ENCODE results near the gene EEFSEC. TPM values are rescaled to one million over a fixed set of nuclear protein-coding genes. Genes with fewer than 3 reads are reported as not detected.
A peak's percentile ranks its signal among the peaks of the same experiment; 100 is the strongest.

The EEFSEC gene
- total RNA-seq, 4 donors from 2014 or later: 11.5 to 18.7 (median 14.9) TPM

DNA sequence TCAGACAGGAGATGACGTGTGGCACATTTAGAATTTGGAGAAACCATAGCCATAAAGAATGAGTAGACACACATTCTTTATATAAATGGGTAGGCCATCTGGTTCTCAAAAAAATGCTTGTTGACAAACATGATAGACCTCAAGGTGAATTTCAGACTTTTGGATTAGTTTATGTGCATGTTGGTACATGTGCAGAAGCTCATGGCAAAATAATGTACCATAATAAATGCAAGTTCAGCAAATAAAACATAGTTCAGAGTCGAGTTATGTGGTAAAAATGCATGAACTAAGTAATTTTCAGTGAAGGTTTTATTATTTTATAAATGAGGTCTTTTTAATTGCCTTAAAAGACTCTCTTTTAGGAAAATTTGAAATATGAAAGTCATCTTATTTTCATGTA, 24.6 kb downstream of the EEFSEC start:
- no peak overlapping the region for H3K27ac ChIP-seq
- intact Hi-C loops (cut with DNase I): no loop called here
- H3K9me3 ChIP-seq: no peaks in the 10 kb centered on the region
- peak overlapping the region in 1 of 4 donors; percentile 16 for H3K4me3 ChIP-seq
- TF ChIP-seq POLR2A (IDR thresholded peaks at IDR 0.05): no peak
- TF ChIP-seq, protein P1, sequence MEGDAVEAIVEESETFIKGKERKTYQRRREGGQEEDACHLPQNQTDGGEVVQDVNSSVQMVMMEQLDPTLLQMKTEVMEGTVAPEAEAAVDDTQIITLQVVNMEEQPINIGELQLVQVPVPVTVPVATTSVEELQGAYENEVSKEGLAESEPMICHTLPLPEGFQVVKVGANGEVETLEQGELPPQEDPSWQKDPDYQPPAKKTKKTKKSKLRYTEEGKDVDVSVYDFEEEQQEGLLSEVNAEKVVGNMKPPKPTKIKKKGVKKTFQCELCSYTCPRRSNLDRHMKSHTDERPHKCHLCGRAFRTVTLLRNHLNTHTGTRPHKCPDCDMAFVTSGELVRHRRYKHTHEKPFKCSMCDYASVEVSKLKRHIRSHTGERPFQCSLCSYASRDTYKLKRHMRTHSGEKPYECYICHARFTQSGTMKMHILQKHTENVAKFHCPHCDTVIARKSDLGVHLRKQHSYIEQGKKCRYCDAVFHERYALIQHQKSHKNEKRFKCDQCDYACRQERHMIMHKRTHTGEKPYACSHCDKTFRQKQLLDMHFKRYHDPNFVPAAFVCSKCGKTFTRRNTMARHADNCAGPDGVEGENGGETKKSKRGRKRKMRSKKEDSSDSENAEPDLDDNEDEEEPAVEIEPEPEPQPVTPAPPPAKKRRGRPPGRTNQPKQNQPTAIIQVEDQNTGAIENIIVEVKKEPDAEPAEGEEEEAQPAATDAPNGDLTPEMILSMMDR (IDR thresholded peaks at IDR 0.05): no peak
- no peaks in the 10 kb centered on the region for H3K27me3 ChIP-seq
- DNase-seq: no peak
- H3K36me3 ChIP-seq: no peaks in the 10 kb centered on the region
- H3K4me1 ChIP-seq: peaks cover 0 to 12% (median 0%) of the 10 kb centered on the region in 3 donors
- 55 to 66% methylated on average over 2 of the region's 2 CpGs for WGBS, 2 donors

DNA sequence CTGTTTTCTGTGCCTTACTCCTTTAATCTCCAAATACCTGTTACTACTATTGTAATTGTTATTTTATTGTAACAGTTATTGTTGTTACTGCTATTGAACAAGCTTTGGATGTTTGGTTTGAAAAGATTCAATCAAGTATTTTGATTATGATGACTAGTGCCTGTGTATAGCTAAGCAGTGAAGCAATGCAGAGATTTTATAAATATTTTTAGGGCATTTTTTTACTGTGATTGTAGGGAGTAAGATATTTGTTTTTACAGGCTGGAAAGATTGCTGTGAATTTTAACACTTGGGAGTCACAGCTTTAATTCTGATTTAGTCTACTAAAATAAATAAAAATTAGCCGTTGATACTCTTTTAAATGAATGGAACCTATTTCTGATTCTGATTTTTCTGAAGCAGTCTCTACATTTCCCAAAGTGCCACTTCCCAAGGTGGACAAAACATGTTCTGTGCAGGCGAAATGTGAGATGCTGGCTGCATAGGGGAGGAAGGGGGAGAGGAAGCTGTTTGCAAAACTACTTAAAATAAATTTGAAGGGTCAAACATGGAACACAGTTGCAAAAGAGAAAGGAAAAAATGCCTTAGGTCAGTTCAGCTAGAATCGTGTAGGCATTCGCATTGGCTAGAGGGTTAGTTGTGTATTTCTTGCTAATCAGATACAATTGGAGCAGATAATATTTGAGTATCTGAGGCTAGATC, 25.7 kb downstream of the EEFSEC start:
- intact Hi-C loops (cut with DNase I): no loop called here
- H3K36me3 ChIP-seq: no peaks in the 10 kb centered on the region
- H3K9me3 ChIP-seq: no peaks in the 10 kb centered on the region
- no peaks in the 10 kb centered on the region for H3K27me3 ChIP-seq
- TF ChIP-seq, protein P1 (IDR thresholded peaks at IDR 0.05): no peak
- TF ChIP-seq POLR2A (IDR thresholded peaks at IDR 0.05): no peak
- no peak for DNase-seq
- no peak overlapping the region for H3K27ac ChIP-seq
- H3K4me3 ChIP-seq: peak overlapping the region in 1 of 4 donors; percentile 37
- WGBS, 2 donors: 62 to 68% methylated on average over 4 of the region's 4 CpGs
- peaks cover 0 to 12% (median 0%) of the 10 kb centered on the region in 3 donors for H3K4me1 ChIP-seq

DNA sequence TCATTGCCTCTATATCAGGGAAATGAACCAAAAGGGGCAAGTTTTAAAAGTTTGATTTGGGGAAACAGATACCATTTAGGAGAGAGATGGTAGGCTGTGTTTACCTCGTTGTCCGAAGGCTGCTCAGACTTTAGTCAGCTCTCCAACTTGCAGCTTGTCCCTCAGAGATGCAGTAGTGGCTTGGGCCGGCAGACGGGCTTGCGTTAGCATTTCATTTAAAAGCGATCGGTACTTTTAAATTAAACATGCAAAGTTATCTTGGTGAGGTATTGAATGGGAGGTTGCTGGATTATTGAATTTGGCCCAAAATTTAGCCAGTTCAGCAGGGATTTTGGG, 26.2 kb downstream of the EEFSEC start:
- TF ChIP-seq POLR2A (IDR thresholded peaks at IDR 0.05): no peak
- TF ChIP-seq, protein P1 (IDR thresholded peaks at IDR 0.05): no peak
- H3K9me3 ChIP-seq: no peaks in the 10 kb centered on the region
- WGBS, 2 donors: 69 to 84% methylated on average over 7 of the region's 7 CpGs
- H3K27ac ChIP-seq: no peak overlapping the region
- peak overlapping the region in 1 of 4 donors; percentile 37 for H3K4me3 ChIP-seq
- H3K4me1 ChIP-seq: peaks cover 0 to 12% (median 0%) of the 10 kb centered on the region in 3 donors
- H3K27me3 ChIP-seq: no peaks in the 10 kb centered on the region
- DNase-seq: no peak
- intact Hi-C loops (cut with DNase I): no loop called here
- H3K36me3 ChIP-seq: no peaks in the 10 kb centered on the region

DNA sequence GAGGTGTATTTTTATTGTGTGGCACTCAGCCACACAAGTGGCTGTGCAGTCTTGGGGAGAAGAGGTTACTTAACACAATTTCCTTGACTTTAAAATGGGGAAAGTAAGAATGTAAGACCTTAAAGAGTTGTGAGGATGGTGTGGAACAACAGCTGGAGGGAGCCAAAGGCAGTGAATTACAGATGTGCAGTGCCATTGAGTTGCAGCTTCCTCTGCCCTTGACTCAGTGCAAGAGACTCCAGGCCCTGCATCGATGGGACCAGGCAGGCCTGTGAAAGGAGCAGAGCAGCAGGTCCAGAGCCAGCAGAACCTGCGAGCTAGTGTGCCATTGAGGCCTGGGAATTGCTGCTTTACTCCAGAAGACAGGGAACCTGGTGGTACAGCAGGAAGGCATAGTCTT, 27.2 kb downstream of the EEFSEC start:
- Histone ChIP-seq H3K36me3 (no peaks in the 10 kb centered on the region), H3K4me1 (peaks cover 0 to 8% (median 0%) of the 10 kb centered on the region in 3 donors), H3K4me3 (no peak overlapping the region), H3K9me3 (no peaks in the 10 kb centered on the region), H3K27ac (no peak overlapping the region), H3K27me3 (no peaks in the 10 kb centered on the region)
- intact Hi-C loops (cut with DNase I): no loop called here
- 72 to 92% methylated on average over 2 of the region's 2 CpGs for WGBS, 2 donors
- DNase-seq: no peak
- TF ChIP-seq, protein P1 (IDR thresholded peaks at IDR 0.05): no peak
- no peak for TF ChIP-seq POLR2A (IDR thresholded peaks at IDR 0.05)

DNA sequence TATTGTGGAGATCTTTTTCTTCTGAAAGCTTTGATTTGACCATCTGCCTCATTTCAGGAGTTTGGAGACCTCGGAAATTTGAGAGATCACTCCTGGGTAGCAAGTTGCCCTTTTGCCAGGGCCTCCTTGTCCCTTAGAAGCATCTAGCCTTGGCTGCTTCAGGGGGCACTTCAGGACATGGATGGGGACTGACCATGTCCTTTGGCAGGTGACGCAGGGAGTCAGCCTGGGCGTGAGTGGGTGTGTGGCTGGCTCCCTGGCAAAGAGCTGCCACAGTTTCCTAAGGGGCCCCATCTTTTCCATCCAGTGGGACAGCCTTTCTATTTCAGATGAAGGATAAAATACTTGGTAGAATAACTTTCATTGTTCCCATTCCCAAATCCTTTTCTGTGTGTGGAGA, 27.6 kb downstream of the EEFSEC start:
- no peak for TF ChIP-seq POLR2A (IDR thresholded peaks at IDR 0.05)
- TF ChIP-seq, protein P1 (IDR thresholded peaks at IDR 0.05): no peak
- no peak overlapping the region for H3K4me3 ChIP-seq
- DNase-seq: no peak
- H3K36me3 ChIP-seq: no peaks in the 10 kb centered on the region
- no peak overlapping the region for H3K27ac ChIP-seq
- H3K27me3 ChIP-seq: no peaks in the 10 kb centered on the region
- intact Hi-C loops (cut with DNase I): no loop called here
- peaks cover 0 to 7% (median 0%) of the 10 kb centered on the region in 3 donors for H3K4me1 ChIP-seq
- 88% methylated on average over 2 to 3 of the region's 3 CpGs for WGBS, 2 donors
- H3K9me3 ChIP-seq: no peaks in the 10 kb centered on the region

All from esophagus squamous epithelium (tissue), 5 donors.